A549 (cell line): ENCODE measurements around the gene MED27. TPM values are rescaled to one million over a fixed set of nuclear protein-coding genes. Genes with fewer than 3 reads are reported as not detected.

Experiments
- ATAC-seq, 2 experiments: fragments of 200-7000 bp in 1 of 2; fragments of >200 bp in 1 of 2; cut with Nextera tagmentation in 1 of 2; cut with Tn5 transposase in 1 of 2; 3 replicates each; pipeline versions ENCODE4 v1.8.0 to v1.9.1; 2018 to 2020; ENCODE audit warnings: mild to moderate bottlenecking in 1 of 2, moderate library complexity in 1 of 2
- CTCF ChIA-PET: fragments of 300-600 bp; sonication (Branson Sonifier 250); formaldehyde crosslinking; extraction: SDS; loops from one replicate; lab custom pipeline; 2021; ENCODE audit warnings: antibody characterized with exemption, inconsistent platforms; lab: Yijun Ruan, JAX
- POLR2A ChIA-PET: fragments of 350-600 bp; formaldehyde crosslinking; extraction: SDS; loops from one replicate; lab custom pipeline; 2021; ENCODE audit warnings: antibody characterized with exemption, inconsistent platforms; lab: Yijun Ruan, JAX
- DNase-seq, 2 experiments: peaks; one replicate each; pipeline versions ENCODE4 v3.0.0 to v3.0.0-alpha.2; 2011 to 2016; ENCODE audit warnings: low read depth in 1 of 2, low spot score in 1 of 2
- FAIRE-seq: peaks from 2 replicates; lab custom pipeline; 2011; peaks lifted over from hg19 to GRCh38; lab: Jason Lieb, UNC
- H3K27ac ChIP-seq, 2 experiments: fragments of >200 bp; sonication (Bioruptor Twin); formaldehyde crosslinking; 3 replicates each; pipeline ENCODE4 v1.5.1; 2016 to 2017
- H3K4me1 ChIP-seq: fragments of >200 bp; sonication (Bioruptor Twin); formaldehyde crosslinking; 3 replicates; pipeline ENCODE4 v1.6.1; 2016
- H3K4me2 ChIP-seq: fragments of >200 bp; sonication (Bioruptor Twin); formaldehyde crosslinking; 3 replicates; pipeline ENCODE4 v1.6.1; 2016
- H3K4me3 ChIP-seq: fragments of >200 bp; sonication (Bioruptor Twin); formaldehyde crosslinking; 3 replicates; pipeline ENCODE4 v1.5.1; 2016
- H3K9me3 ChIP-seq: fragments of >200 bp; sonication (Bioruptor Twin); formaldehyde crosslinking; 3 replicates; pipeline ENCODE4 v1.6.1; 2016
- BHLHE40 ChIP-seq: IDR thresholded peaks from 2 replicates; pipeline ENCODE4 v1.6.1; 2012; ENCODE audit warnings: low read depth, low read length, inconsistent platforms
- CBX8 ChIP-seq: fragments of 200-600 bp; sonication (generic); IDR thresholded peaks from 2 replicates; pipeline ENCODE4 v1.6.1; 2016
- CHD2 ChIP-seq: fragments of 150-350 bp; IDR thresholded peaks from 2 replicates; pipeline ENCODE4 v1.6.1; 2014; ENCODE audit warnings: low read length; ENCODE audit not compliant: partially characterized antibody
- EP300 ChIP-seq, 2 experiments: fragments of >200 bp; sonication (Bioruptor Twin); formaldehyde crosslinking; IDR thresholded peaks; 2 replicates in 1 of 2; 3 replicates in 1 of 2; pipeline ENCODE4 v1.6.1; 2016 to 2017
- FOSB ChIP-seq: fragments of 250-450 bp; sonication (Bioruptor Pico); IDR thresholded peaks from 2 replicates; pipeline ENCODE4 v1.5.0; 2020; ENCODE audit warnings: mild to moderate bottlenecking, moderate library complexity
- GATA3 ChIP-seq: IDR thresholded peaks from 2 replicates; pipeline ENCODE4 v1.6.1; 2012; ENCODE audit warnings: borderline replicate concordance
- JUNB ChIP-seq: fragments of >200 bp; sonication (Bioruptor Twin); formaldehyde crosslinking; IDR thresholded peaks from 2 replicates; pipeline ENCODE4 v1.6.1; 2016
- KDM1A ChIP-seq: fragments of 200-600 bp; sonication (generic); IDR thresholded peaks from 2 replicates; pipeline ENCODE4 v1.6.1; 2016; ENCODE audit warnings: low read depth, mild to moderate bottlenecking
- KDM5A ChIP-seq: fragments of 200-600 bp; sonication (generic); IDR thresholded peaks from 2 replicates; pipeline ENCODE4 v1.6.1; 2016; ENCODE audit warnings: antibody characterized with exemption, mild to moderate bottlenecking
- MAX ChIP-seq: IDR thresholded peaks from 2 replicates; pipeline ENCODE4 v1.6.1; 2012
- NFE2L2 ChIP-seq: fragments of 150-350 bp; conservative IDR thresholded peaks from 2 replicates; pipeline ENCODE4 v1.6.1; 2014; ENCODE audit warnings: low read length
- NR3C1 ChIP-seq: fragments of >200 bp; sonication (Bioruptor Twin); formaldehyde crosslinking; IDR thresholded peaks from 3 replicates; pipeline ENCODE4 v1.6.1; 2017
- RNF2 ChIP-seq: fragments of 200-600 bp; sonication (generic); IDR thresholded peaks from 2 replicates; pipeline ENCODE4 v1.6.1; 2016; ENCODE audit warnings: low read depth, mild to moderate bottlenecking, antibody characterized with exemption, moderate library complexity, borderline replicate concordance
- SREBF2 ChIP-seq: fragments of 450-650 bp; IDR thresholded peaks from 2 replicates; pipeline ENCODE4 v1.6.1; 2014; ENCODE audit warnings: mild to moderate bottlenecking, moderate library complexity
- ZSCAN20 ChIP-seq: fragments of 250-450 bp; sonication (Bioruptor Pico); IDR thresholded peaks from 2 replicates; pipeline ENCODE4 v1.8.0; 2022; ENCODE audit warnings: mild to moderate bottlenecking, moderate library complexity
- WGBS: methylation state at CpG from one replicate; pipeline ENCODE4 v1.1.6; 2017; ENCODE audit errors: missing lambda C conversion rate; 5-methylcytosine and 5-hydroxymethylcytosine counted together
- polyA plus RNA-seq, 4 experiments: library from polyadenylated mRNA; depleted of rRNA in 3 of 4; stranded (reverse); fragments of >200 nt; fragmentation: RNase III in 1 of 4; extraction: RNeasy Plus Mini Kit Qiagen cat#74134 plus additional on column Dnase treatment in 1 of 4; gene quantifications; 2 replicates in 3 of 4; 3 replicates in 1 of 4; pipeline ENCODE4 v1.2.3, GENCODE V29; 2011 to 2017
- TF ChIP-seq, protein P1 (sequence below): fragments of 250-450 bp; sonication (Bioruptor Pico); IDR thresholded peaks from 2 replicates; pipeline ENCODE4 v1.5.0; 2021; ENCODE audit warnings: mild to moderate bottlenecking, moderate library complexity, borderline replicate concordance
- TF ChIP-seq, protein P2 (sequence below): fragments of 450-650 bp; IDR thresholded peaks from 2 replicates; pipeline ENCODE4 v1.6.1; 2014; ENCODE audit warnings: antibody characterized with exemption
- TF ChIP-seq, protein P3 (sequence below): fragments of 150-350 bp; IDR thresholded peaks from 2 replicates; pipeline ENCODE4 v1.6.1; 2014; ENCODE audit warnings: low read depth, mild to moderate bottlenecking, low read length
- TF ChIP-seq, protein P4 (sequence below): fragments of 200-600 bp; sonication (generic); IDR thresholded peaks from 2 replicates; pipeline ENCODE4 v1.6.1; 2016; ENCODE audit warnings: antibody characterized with exemption, mild to moderate bottlenecking, moderate library complexity

Gene MED27
- polyA plus RNA-seq, 2 of the 4 experiments (the other 2 are of a cell fraction), result 24.2 to 37.8 TPM

GRCh38 chr9:131854334-131854733 is 225.3 kb downstream of the MED27 start:
- H3K9me3 ChIP-seq, result no peaks in the 10 kb centered on the region
- H3K4me1 ChIP-seq, result no peaks in the 10 kb centered on the region
- H3K27ac ChIP-seq, result no peak overlapping the region
- H3K4me3 ChIP-seq, result no peak overlapping the region
- no peak overlapping the region for H3K4me2 ChIP-seq
- CTCF ChIA-PET, result interaction anchor here (1.0 to 1.5 kb wide), 4 partner anchors 8 to 382 kb away, joined by 3 read pairs; no protein-coding TSS in a partner anchor
- POLR2A ChIA-PET, result no interaction called here
- ATAC-seq, result no peak
- no peak for FAIRE-seq
- no peak for DNase-seq
- WGBS, result 42% methylated on average over 8 of the region's 8 CpGs
- TF ChIP-seq, protein P1, sequence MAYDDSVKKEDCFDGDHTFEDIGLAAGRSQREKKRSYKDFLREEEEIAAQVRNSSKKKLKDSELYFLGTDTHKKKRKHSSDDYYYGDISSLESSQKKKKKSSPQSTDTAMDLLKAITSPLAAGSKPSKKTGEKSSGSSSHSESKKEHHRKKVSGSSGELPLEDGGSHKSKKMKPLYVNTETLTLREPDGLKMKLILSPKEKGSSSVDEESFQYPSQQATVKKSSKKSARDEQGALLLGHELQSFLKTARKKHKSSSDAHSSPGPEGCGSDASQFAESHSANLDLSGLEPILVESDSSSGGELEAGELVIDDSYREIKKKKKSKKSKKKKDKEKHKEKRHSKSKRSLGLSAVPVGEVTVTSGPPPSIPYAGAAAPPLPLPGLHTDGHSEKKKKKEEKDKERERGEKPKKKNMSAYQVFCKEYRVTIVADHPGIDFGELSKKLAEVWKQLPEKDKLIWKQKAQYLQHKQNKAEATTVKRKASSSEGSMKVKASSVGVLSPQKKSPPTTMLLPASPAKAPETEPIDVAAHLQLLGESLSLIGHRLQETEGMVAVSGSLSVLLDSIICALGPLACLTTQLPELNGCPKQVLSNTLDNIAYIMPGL (CRISPR knock-in tag), result no peak
- TF ChIP-seq FOSB (CRISPR knock-in tag) (no peak), GATA3 (no peak), NFE2L2 (no peak), KDM1A (no peak), EP300 (IDR thresholded peaks at IDR 0.05) (no peak), KDM5A (no peak)
- TF ChIP-seq, protein P2, sequence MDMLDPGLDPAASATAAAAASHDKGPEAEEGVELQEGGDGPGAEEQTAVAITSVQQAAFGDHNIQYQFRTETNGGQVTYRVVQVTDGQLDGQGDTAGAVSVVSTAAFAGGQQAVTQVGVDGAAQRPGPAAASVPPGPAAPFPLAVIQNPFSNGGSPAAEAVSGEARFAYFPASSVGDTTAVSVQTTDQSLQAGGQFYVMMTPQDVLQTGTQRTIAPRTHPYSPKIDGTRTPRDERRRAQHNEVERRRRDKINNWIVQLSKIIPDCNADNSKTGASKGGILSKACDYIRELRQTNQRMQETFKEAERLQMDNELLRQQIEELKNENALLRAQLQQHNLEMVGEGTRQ, result no peak
- TF ChIP-seq, protein P3, sequence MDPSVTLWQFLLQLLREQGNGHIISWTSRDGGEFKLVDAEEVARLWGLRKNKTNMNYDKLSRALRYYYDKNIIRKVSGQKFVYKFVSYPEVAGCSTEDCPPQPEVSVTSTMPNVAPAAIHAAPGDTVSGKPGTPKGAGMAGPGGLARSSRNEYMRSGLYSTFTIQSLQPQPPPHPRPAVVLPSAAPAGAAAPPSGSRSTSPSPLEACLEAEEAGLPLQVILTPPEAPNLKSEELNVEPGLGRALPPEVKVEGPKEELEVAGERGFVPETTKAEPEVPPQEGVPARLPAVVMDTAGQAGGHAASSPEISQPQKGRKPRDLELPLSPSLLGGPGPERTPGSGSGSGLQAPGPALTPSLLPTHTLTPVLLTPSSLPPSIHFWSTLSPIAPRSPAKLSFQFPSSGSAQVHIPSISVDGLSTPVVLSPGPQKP, result no peak
- TF ChIP-seq, all 56 proteins: peak for 0

- no peak for TF ChIP-seq KDM1A
- TF ChIP-seq ZSCAN20 (CRISPR knock-in tag), result no peak
- TF ChIP-seq, protein P3, result no peak
- no peak for TF ChIP-seq BHLHE40
- no peak for TF ChIP-seq SREBF2
- no peak for TF ChIP-seq CHD2
- TF ChIP-seq RNF2, result no peak
- TF ChIP-seq CBX8, result no peak
- TF ChIP-seq MAX, result no peak
- TF ChIP-seq, protein P4, sequence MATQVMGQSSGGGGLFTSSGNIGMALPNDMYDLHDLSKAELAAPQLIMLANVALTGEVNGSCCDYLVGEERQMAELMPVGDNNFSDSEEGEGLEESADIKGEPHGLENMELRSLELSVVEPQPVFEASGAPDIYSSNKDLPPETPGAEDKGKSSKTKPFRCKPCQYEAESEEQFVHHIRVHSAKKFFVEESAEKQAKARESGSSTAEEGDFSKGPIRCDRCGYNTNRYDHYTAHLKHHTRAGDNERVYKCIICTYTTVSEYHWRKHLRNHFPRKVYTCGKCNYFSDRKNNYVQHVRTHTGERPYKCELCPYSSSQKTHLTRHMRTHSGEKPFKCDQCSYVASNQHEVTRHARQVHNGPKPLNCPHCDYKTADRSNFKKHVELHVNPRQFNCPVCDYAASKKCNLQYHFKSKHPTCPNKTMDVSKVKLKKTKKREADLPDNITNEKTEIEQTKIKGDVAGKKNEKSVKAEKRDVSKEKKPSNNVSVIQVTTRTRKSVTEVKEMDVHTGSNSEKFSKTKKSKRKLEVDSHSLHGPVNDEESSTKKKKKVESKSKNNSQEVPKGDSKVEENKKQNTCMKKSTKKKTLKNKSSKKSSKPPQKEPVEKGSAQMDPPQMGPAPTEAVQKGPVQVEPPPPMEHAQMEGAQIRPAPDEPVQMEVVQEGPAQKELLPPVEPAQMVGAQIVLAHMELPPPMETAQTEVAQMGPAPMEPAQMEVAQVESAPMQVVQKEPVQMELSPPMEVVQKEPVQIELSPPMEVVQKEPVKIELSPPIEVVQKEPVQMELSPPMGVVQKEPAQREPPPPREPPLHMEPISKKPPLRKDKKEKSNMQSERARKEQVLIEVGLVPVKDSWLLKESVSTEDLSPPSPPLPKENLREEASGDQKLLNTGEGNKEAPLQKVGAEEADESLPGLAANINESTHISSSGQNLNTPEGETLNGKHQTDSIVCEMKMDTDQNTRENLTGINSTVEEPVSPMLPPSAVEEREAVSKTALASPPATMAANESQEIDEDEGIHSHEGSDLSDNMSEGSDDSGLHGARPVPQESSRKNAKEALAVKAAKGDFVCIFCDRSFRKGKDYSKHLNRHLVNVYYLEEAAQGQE, result no peak
- no peak for TF ChIP-seq EP300 (IDR thresholded peaks at IDR 0.05)
- TF ChIP-seq JUNB, result no peak
- TF ChIP-seq NR3C1, result no peak
- TF ChIP-seq FOSB (CRISPR knock-in tag), result no peak
- DNase-seq (no peak), ATAC-seq (no peak), FAIRE-seq (no peak)
- POLR2A ChIA-PET, result no interaction called here
- Histone ChIP-seq H3K4me1 (no peaks in the 10 kb centered on the region), H3K9me3 (no peaks in the 10 kb centered on the region), H3K4me3 (no peak overlapping the region), H3K27ac (no peak overlapping the region), H3K4me2 (no peak overlapping the region)
- WGBS, result 64% methylated on average over 7 of the region's 7 CpGs
- CTCF ChIA-PET, result interaction anchor here (1.4 kb wide), 1 partner anchor 383 kb away, joined by 3 read pairs; no protein-coding TSS in a partner anchor
These were observed 226.2 kb downstream of the MED27 start for GRCh38 chr9:131853434-131853833.
